Right atrium auricular region (tissue), 2 donors: ENCODE results near the gene CTSH. TPM values are rescaled to one million over a fixed set of nuclear protein-coding genes. Genes with fewer than 3 reads are reported as not detected.
A peak's percentile ranks its signal among the peaks of the same experiment; 100 is the strongest.

Experiments used
- DNase-seq: peaks from one replicate; pipeline ENCODE4 v3.0.0-alpha.2; 2019; ENCODE audit warnings: low spot score
- H3K27ac ChIP-seq, 2 donors: fragments of 200-600 bp; sonication (generic); 1 replicate in 1 of 2; 2 replicates in 1 of 2; pipeline ENCODE4 v1.5.1; 2016 to 2019
- H3K27me3 ChIP-seq, 2 donors: fragments of 200-600 bp; sonication (generic); one replicate each; pipeline versions ENCODE4 v1.5.1 to v1.6.0; 2017 to 2019
- H3K36me3 ChIP-seq: fragments of 200-600 bp; sonication (generic); one replicate; pipeline ENCODE4 v1.5.1; 2016
- H3K4me1 ChIP-seq, 2 donors: fragments of 200-600 bp; sonication (generic); one replicate each; pipeline versions ENCODE4 v1.5.1 to v1.6.0; 2017 to 2019
- H3K4me3 ChIP-seq, 2 donors: fragments of 200-600 bp; sonication (generic); 1 replicate in 1 of 2; 2 replicates in 1 of 2; pipeline ENCODE4 v1.5.1; 2017 to 2019; ENCODE audit warnings: mild to moderate bottlenecking in 1 of 2, moderate library complexity in 1 of 2
- H3K9me3 ChIP-seq, 2 donors: fragments of 200-600 bp; sonication (generic); one replicate each; pipeline ENCODE4 v1.5.1; 2019
- CTCF ChIP-seq, 2 donors: fragments of 200-600 bp; sonication (generic); IDR thresholded peaks; one replicate each; pipeline ENCODE4 v1.5.1; 2019; ENCODE audit warnings: antibody characterized with exemption in 2 of 2
- total RNA-seq, 2 donors: library from RNA; depleted of rRNA; stranded (reverse); fragments of >200 nt; gene quantifications; one replicate each; pipeline ENCODE4 v1.1.0, GENCODE V29; 2016

Gene CTSH
- total RNA-seq, 2 donors from 2014 or later: 51.0 to 114 TPM

GRCh38 chr15:78944202-78944625 is 632 bp downstream of the CTSH start:
- no peak for DNase-seq
- Histone ChIP-seq H3K9me3 (no peaks in the 10 kb centered on the region), H3K4me1 (peaks cover 0 to 10% of the 10 kb centered on the region in 2 donors), H3K27me3 (no peaks in the 10 kb centered on the region), H3K4me3 (peak overlapping the region; percentile 53 to 69), H3K36me3 (no peaks in the 10 kb centered on the region), H3K27ac (peak overlapping the region; percentile 59 to 76)
- no peak for TF ChIP-seq CTCF (IDR thresholded peaks at IDR 0.05)

GRCh38 chr15:78943692-78944091 is 1.2 kb downstream of the CTSH start:
- H3K27ac ChIP-seq: peak overlapping the region; percentile 59 to 76
- DNase-seq: no peak
- peak overlapping the region; percentile 53 to 69 for H3K4me3 ChIP-seq
- H3K9me3 ChIP-seq: no peaks in the 10 kb centered on the region
- H3K27me3 ChIP-seq: no peaks in the 10 kb centered on the region
- no peak for TF ChIP-seq CTCF (IDR thresholded peaks at IDR 0.05)
- no peaks in the 10 kb centered on the region for H3K36me3 ChIP-seq
- peaks cover 0 to 15% of the 10 kb centered on the region in 2 donors for H3K4me1 ChIP-seq

- Histone ChIP-seq H3K9me3 (no peaks in the 10 kb centered on the region), H3K27ac (no peak overlapping the region), H3K27me3 (no peaks in the 10 kb centered on the region), H3K4me3 (no peak overlapping the region), H3K36me3 (no peaks in the 10 kb centered on the region), H3K4me1 (peaks cover 0 to 23% of the 10 kb centered on the region in 2 donors)
- no peak for TF ChIP-seq CTCF (IDR thresholded peaks at IDR 0.05)
- no peak for DNase-seq
Measured at GRCh38 chr15:78942741-78943140, 2.1 kb downstream of the CTSH start.

GRCh38 chr15:78938658-78939488 is 6.0 kb downstream of the CTSH start:
- Histone ChIP-seq H3K4me3 (no peak overlapping the region), H3K36me3 (peaks cover 6% of the 10 kb centered on the region), H3K27me3 (no peaks in the 10 kb centered on the region), H3K9me3 (no peaks in the 10 kb centered on the region), H3K27ac (peak overlapping the region; percentile 17 to 49), H3K4me1 (peaks cover 0 to 44% of the 10 kb centered on the region in 2 donors)
- no peak for TF ChIP-seq CTCF (IDR thresholded peaks at IDR 0.05)
- DNase-seq: no peak

GRCh38 chr15:78937132-78937739 is 7.6 kb downstream of the CTSH start:
- no peak for TF ChIP-seq CTCF (IDR thresholded peaks at IDR 0.05)
- Histone ChIP-seq H3K27me3 (no peaks in the 10 kb centered on the region), H3K36me3 (peaks cover 6% of the 10 kb centered on the region), H3K4me1 (peaks cover 0 to 51% of the 10 kb centered on the region in 2 donors), H3K27ac (peak overlapping the region; percentile 38 to 46), H3K9me3 (no peaks in the 10 kb centered on the region), H3K4me3 (no peak overlapping the region)
- peak; percentile 60 for DNase-seq
